Embryonic facial prominence (tissue), 1 donor: ENCODE results near the gene GPR137B.

Source experiments
- DNase-seq: peaks from one replicate; pipeline ENCODE4 v3.0.0-alpha.2; 2016; ENCODE audit errors: extremely low spot score

GPR137B gene

GRCh38 chr1:236114076-236114747, 28.1 kb upstream of the GPR137B start:
- DNase-seq, result no peak

- DNase-seq, result no peak
Measured at GRCh38 chr1:236117710-236118109, 24.6 kb upstream of the GPR137B start.

GRCh38 chr1:236119943-236120484, 22.3 kb upstream of the GPR137B start:
- DNase-seq, result no peak

- no peak for DNase-seq
Measured at GRCh38 chr1:236120721-236121153, 21.6 kb upstream of the GPR137B start.

GRCh38 chr1:236122176-236122575, 20.2 kb upstream of the GPR137B start:
- no peak for DNase-seq

- no peak for DNase-seq
Measured at GRCh38 chr1:236123563-236123962, 18.8 kb upstream of the GPR137B start.

GRCh38 chr1:236124965-236125364, 17.4 kb upstream of the GPR137B start:
- no peak for DNase-seq

GRCh38 chr1:236127045-236127444, 15.3 kb upstream of the GPR137B start:
- DNase-seq, result no peak

- DNase-seq, result no peak
Measured at GRCh38 chr1:236128646-236129178, 13.6 kb upstream of the GPR137B start.

GRCh38 chr1:236129306-236129705, 13.0 kb upstream of the GPR137B start:
- DNase-seq, result no peak

GRCh38 chr1:236130372-236130771, 12.0 kb upstream of the GPR137B start:
- DNase-seq, result no peak

- DNase-seq, result no peak
Measured at GRCh38 chr1:236131916-236132315, 10.4 kb upstream of the GPR137B start.

- no peak for DNase-seq
Measured at GRCh38 chr1:236132420-236133046, 9.8 kb upstream of the GPR137B start.

GRCh38 chr1:236133339-236133738, 9.0 kb upstream of the GPR137B start:
- no peak for DNase-seq

- DNase-seq, result no peak
Measured at GRCh38 chr1:236133802-236134201, 8.5 kb upstream of the GPR137B start.

GRCh38 chr1:236137285-236137852, 5.0 kb upstream of the GPR137B start:
- DNase-seq, result no peak

- no peak for DNase-seq
Measured at GRCh38 chr1:236139495-236139894, 2.8 kb upstream of the GPR137B start.

GRCh38 chr1:236140705-236141446, 1.5 kb upstream of the GPR137B start:
- DNase-seq, result no peak

- no peak for DNase-seq
Measured at GRCh38 chr1:236141447-236142252, 689 bp upstream of the GPR137B start.

- DNase-seq, result no peak
Measured at GRCh38 chr1:236143104-236143948, 987 bp downstream of the GPR137B start.
